NCI-H2029 treated with DMSO at 0.1 percent for 48 hours (cell line): Measurements from ENCODE around the gene TLNRD1.
"Not testable (repeated sequence)": the region's sequence is repeated elsewhere in the genome, so short reads cannot be mapped to it uniquely, and the experiment has no call there.

Experiments
- DNase-seq: peaks from one replicate; lab custom pipeline; 2025; lab: John Stamatoyannopoulos, UW

The TLNRD1 gene

GRCh38 chr15:81000624-81001151, at the start of gene TLNRD1:
TLNRD1 (plus strand) TSS chr15:81000923; CDS start chr15:81002272, 1,349 bp downstream.
- peak; percentile 33 for DNase-seq

DNA sequence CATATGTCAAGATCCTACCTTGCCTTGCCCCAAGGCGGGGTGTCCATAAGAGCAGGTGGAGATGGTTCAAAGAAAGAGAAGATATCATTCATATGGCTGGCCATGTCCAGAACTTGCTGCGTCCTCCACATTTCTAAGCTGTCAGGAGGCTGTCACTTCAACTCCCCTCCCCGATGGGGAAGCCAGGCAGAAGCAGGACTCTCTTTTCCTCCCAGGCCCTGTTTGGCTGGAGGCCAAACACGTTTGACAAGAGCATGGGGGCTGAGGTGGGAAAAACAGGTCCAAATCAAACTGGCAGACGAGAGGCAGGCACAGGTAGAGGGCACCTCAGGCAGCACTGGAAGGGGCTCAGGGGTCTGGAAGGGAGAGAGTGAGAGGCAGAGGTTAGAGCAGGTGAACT, 48.8 kb upstream of the TLNRD1 start:
- DNase-seq, result no peak

DNA sequence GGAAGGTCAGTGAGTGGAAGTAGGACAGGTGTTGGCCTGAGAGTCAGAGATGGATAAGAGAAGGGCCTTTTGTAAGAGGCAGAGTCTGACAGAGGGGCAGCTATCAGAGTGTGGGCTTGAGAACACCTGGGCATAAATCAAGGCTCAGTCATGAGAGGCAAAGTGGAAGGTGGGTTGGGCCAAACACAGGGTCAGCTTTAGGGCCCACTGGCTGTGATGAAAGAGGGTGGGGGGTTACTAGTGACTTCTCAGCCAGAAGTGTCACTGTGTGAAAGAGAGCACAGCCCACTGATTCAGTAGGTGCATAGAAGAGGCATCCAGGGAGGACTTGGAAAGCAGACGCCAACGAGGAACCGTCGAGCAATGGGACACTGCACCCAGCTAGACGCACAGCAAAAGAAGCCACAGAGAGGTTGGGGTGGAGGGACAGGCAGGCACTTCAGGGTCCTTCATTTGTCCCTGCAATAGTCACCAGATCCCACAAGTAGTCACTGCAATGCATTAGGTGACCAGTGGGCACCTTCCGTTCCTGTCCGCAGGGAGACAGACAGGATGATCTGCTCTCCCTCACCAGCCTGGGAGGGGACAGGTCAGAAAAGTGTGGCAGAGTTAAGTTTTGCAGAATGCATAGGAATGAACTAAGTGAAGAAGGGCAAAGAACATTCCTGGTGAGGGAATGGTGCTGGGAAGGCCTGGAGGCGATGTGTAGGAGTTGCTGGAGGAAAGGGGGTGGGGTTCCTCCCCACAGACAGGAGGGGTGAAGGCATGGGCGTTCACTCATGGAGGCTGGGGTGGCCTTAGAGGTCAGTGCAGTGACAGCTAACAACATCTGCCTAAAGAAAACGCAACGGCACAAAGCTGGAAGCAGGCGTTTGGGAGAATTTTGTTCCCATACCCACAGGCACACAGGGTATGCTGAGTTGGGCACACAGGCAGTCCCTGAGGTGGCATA, 47.4 kb upstream of the TLNRD1 start:
- no peak for DNase-seq

GRCh38 chr15:80953953-80954778, 46.6 kb upstream of the TLNRD1 start:
- no peak for DNase-seq

DNA sequence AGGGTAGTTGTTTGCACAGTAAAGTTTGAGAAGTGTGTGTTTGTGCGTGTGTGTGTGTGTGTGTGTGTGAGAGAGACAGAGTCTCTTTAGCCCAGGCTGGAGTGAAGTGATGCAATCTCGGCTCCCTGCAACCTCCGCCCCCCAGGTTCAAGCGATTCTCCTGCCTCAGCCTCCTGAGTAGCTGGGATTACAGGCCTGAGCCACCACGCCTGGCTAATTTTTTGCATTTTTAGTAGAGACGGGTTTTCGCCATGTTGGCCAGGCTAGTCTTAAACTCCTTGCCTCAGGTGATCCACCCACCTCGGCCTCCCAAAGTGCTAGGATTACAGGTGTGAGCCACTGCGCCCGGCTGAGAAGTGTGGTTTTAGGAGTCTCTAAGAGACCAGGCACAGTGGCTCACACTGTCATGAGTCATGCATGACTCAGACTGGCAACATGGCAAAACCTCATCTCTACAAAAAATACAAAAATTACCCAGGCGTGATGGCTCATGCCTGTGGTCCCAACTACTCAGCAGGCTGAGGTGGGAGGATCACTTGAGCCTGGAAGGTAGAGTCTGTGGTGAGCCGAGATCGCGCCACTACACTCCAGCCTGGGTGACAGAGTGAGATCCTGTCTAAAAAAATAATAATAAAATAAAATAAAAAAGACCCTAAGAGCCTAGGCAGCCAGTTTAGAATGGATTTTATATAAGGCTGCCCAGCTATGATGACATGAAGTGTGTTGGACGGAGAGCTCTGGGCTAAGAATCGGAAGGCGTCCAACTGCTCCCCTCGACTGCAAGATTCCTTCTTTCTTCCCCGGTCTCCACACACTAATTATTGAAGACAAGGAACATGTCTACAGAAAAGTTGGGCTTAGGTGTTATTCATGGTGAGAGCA, 44.9 kb upstream of the TLNRD1 start:
- DNase-seq, result not testable (repeated sequence)

DNA sequence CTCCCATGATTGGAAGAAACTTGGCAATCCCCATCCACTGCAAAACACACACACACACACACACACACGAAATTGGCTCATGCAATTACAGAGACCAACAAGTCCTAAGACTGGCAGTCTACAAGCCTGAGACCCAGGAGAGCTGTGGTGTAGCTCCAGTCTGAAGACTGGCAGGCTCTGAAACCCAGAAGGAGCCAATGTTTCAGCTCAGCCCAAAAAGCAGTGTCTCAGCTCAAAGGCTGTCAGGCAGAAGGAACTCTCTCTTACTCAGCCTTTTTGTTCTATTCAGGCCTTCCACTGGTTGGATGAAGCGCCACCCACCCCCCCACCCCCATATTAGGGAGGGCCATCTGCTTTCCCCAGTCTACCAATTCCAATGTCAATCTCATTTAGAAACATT, 43.2 kb upstream of the TLNRD1 start:
- DNase-seq, result no peak

DNA sequence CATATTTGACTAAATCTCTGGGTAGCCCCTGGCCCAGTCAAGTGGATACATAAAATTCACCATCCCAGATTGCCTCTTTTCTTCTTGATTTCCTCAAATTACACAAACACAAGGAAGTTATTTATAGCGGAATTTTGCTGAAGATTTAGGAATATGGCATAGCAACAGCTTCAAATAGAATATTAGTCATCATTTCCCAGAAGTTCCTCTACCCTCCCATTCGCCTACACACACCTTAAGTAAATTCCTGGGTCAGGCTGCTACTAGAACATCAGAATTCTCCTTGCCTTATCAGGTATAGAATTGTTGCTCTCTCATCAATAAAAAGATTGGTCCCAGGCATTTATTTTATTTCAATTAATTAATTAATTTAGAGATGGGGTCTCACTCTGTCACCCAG, 42.7 kb upstream of the TLNRD1 start:
- DNase-seq, result no peak

DNA sequence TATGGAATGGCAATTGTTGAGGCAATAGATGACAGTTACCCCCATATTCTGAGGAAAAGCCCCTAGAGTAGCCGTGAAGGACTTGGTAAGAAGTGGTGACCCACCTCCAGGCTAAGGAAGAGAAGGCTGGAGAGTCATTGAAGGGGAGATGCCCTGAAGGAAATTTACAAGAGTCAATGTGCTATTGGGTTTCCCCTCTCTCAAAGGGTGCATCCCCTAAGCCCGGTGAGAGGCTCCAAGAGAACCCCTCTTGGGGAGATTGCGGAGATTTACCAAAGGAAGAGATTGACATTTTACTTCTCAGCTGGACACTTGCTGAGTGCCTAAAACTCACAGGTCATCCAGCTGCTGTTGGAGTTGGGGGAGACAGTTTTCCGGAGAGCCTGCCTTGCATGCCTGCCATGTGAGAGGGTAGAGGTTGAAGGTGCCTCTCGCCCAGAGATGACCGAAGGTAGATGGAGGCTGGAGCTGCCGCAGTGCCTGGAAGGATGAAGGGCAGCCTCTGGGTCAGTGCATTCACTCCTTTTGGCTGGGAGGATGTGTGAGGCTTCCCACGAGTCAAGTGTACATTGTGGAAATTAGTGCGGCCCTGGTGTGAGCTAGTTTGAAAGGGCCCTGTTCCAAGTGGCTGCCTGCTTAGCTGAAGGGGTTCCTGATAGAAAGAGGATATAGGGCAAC, 41.8 kb upstream of the TLNRD1 start:
- no peak for DNase-seq

DNA sequence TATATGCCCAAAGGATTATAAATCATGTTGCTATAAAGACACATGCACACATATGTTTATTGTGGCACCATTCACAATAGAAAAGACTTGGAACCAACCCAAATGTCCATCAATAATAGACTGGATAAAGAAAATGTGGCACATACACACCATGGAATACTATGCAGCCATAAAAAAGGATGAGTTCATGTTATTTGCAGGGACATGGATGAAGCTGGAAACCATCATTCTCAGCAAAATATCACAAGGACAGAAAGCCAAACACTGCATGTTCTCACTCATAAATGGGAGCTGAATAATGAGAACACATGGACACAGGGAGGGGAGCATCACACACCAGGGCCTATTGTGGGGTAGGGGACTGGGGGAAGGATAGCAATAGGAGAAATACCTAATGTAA, 35.3 kb upstream of the TLNRD1 start:
- DNase-seq, result not testable (repeated sequence)

DNA sequence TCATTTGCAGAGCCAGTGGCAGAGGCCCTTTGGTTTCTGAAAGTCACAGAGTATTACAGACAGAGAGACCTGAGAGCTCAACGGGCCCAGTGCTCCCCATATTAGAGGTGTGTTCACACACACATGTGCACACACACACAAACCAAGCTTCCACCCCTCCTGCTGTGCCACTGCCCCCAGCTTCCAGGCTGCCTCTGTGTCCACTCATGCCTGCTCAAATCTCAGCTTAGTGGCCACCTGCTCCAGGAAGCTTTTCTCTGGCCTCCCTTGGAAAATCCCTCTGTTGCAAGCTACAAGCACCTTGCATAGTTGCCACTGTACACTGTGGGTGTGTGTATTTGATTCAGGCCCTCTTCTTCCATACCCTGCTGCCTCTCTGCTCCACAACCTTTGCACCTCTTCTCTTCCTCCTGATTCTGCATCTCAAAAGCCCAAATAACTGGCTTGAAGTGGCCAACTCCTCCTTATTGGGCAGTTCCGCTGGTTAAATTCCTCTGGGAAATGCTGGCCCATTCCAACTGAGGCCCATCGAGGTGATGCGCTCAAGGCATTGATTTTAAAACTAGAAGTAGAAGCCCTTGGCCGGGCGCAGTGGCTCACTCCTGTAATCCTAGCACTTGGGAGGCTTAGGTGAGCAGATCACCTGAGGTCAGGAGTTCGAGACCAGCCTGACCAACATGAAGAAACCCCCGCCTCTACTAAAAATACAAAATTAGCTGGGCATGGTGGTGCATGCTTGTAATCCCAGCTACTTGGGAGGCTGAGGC, 34.1 kb upstream of the TLNRD1 start:
- DNase-seq, result no peak

DNA sequence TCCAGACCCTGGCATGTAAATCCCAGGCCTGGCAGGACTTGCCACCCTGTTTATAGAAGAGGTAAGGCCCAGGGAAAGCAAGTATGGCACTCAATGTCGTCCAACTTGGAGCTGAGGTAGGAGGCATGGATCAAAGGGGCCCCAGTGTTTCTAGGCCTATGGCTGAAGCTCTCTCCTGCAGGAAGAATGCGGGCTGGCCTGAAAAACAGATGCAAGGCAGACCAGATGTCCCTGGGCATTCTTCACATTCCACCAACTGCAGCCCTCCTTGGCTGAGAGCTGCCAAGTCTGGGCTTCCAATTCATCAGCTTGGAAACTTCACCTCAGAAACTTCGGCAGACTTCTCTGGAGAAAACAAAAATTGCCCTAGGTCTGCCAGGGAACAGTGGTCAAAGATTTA, 33.3 kb upstream of the TLNRD1 start:
- DNase-seq, result no peak

GRCh38 chr15:80967991-80968510, 32.7 kb upstream of the TLNRD1 start:
- no peak for DNase-seq

DNA sequence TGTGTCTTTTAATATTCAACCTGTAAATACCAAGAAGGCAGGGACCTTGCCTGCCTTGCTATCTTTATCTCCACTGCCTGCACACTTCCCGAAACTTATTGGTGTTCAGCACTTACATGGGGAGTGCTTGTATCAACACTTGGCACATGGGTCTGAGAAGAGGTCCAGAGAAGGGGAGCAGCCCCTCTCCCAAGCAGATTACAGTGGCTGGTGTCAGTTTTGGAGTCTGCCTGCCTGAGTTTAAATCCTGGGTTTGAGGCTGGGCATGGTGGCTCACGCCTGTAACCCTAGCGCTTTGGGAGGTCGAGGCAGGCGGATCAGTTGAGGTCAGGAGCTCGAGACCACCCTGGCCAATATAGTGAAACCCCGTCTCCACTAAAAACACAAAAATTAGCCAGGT, 31.4 kb upstream of the TLNRD1 start:
- no peak for DNase-seq

- peak; percentile 23 for DNase-seq
Measured at GRCh38 chr15:80970018-80970657, 30.6 kb upstream of the TLNRD1 start.

- no peak for DNase-seq
Measured at GRCh38 chr15:80970658-80971057, 30.1 kb upstream of the TLNRD1 start.

DNA sequence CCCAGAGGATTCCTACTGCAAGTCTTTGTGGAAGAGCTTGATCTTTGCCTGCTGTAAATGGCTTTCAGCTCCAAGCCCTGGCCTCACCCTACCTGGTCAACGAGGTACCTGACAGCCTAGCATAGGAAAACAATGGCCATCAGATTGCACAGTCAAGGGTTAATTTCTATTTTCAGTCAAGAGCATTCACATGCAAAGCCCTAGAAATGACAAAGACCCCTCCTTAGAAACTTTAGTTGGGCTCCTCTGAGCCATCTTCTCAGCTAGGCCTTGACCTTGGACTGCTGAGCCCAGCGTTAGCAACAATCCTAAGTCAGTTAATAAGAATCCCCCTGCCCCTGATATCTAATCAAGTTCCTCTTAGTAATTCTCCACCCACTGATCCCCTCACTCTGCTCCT, 29.6 kb upstream of the TLNRD1 start:
- DNase-seq, result no peak

GRCh38 chr15:80972276-80972675, 28.4 kb upstream of the TLNRD1 start:
- no peak for DNase-seq

GRCh38 chr15:80974914-80975313, 25.8 kb upstream of the TLNRD1 start:
- no peak for DNase-seq

GRCh38 chr15:80976851-80977250, 23.9 kb upstream of the TLNRD1 start:
- DNase-seq, result no peak

DNA sequence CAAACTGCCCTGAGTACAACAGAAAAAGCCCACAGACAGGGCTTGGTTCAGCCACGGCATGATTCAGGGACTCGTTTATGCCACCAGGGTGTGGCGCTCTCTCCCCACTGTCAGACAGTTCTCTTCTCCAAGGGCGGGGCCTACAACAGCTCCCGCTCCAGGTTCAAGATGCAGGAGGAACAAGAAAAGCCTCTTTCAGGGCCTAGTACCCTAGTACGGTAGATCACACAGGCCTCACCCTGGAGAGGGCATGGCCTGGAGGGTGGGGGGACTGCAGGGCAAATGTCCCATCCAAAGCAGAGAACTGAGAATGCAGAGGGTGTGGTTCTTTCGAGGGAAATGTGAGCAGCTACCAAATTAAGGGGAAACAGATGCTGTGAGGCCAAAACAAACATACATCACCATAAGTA, 23.1 kb upstream of the TLNRD1 start:
- DNase-seq, result no peak
